GM12878 (cell line): ENCODE results near the gene DPP3. TPM values are rescaled to one million over a fixed set of nuclear protein-coding genes. Genes with fewer than 3 reads are reported as not detected.
A peak's percentile ranks its signal among the peaks of the same experiment; 100 is the strongest.

Experiments
- CBFB ChIP-seq: IDR thresholded peaks from 2 replicates; pipeline ENCODE4 v1.6.1; 2016; ENCODE audit warnings: antibody characterized with exemption, low read depth
- CBX3 ChIP-seq: fragments of 200-600 bp; sonication (generic); IDR thresholded peaks from 2 replicates; pipeline ENCODE4 v1.6.1; 2016; ENCODE audit warnings: low read depth, borderline replicate concordance
- CEBPB ChIP-seq, 2 experiments: fragments of 150-350 bp in 1 of 2; IDR thresholded peaks; 2 replicates each; pipeline ENCODE4 v1.6.1; 2012 to 2014; ENCODE audit warnings: low read depth in 2 of 2, low read length in 2 of 2, borderline replicate concordance in 1 of 2, inconsistent platforms in 1 of 2
- CHD4 ChIP-seq: fragments of 200-600 bp; sonication (generic); IDR thresholded peaks from 2 replicates; pipeline ENCODE4 v1.6.1; 2016; ENCODE audit warnings: mild to moderate bottlenecking
- ELK1 ChIP-seq: IDR thresholded peaks from 2 replicates; pipeline ENCODE4 v1.6.1; 2012; ENCODE audit warnings: low read depth, low read length, improper control_type of control experiment
- EP300 ChIP-seq, 2 experiments: fragments of 150-350 bp in 1 of 2; IDR thresholded peaks; 2 replicates each; pipeline ENCODE4 v1.6.1; 2011 to 2012; ENCODE audit warnings: low read depth in 2 of 2, low read length in 2 of 2, borderline replicate concordance in 1 of 2, improper control_type of control experiment in 1 of 2, inconsistent platforms in 1 of 2; ENCODE audit not compliant: control insufficient read depth in 1 of 2
- FOXM1 ChIP-seq: IDR thresholded peaks from 2 replicates; pipeline ENCODE4 v1.6.1; 2012; ENCODE audit warnings: low read depth, mild to moderate bottlenecking, inconsistent platforms, low read length, moderate library complexity
- IKZF2 ChIP-seq, 2 experiments: fragments of 450-650 bp; IDR thresholded peaks; 2 replicates each; pipeline ENCODE4 v1.6.1; 2017; ENCODE audit warnings: mild to moderate bottlenecking in 2 of 2, moderate library complexity in 2 of 2
- KAT2A ChIP-seq: conservative IDR thresholded peaks from 2 replicates; pipeline ENCODE4 v1.6.1; 2011; ENCODE audit warnings: low read depth, low read length; ENCODE audit not compliant: control insufficient read depth
- LARP7 ChIP-seq: fragments of 450-650 bp; IDR thresholded peaks from 2 replicates; pipeline ENCODE4 v1.6.1; 2017; ENCODE audit warnings: mild to moderate bottlenecking
- MYC ChIP-seq: IDR thresholded peaks from 2 replicates; pipeline ENCODE4 v1.6.1; 2011; ENCODE audit warnings: mild to moderate bottlenecking, low read length, moderate library complexity, inconsistent platforms; ENCODE audit not compliant: insufficient read depth, insufficient replicate concordance, insufficient read length, severe bottlenecking
- NFXL1 ChIP-seq: fragments of 450-650 bp; IDR thresholded peaks from 2 replicates; pipeline ENCODE4 v1.6.1; 2017; ENCODE audit warnings: antibody characterized with exemption, mild to moderate bottlenecking, borderline replicate concordance
- NR2C2 ChIP-seq: IDR thresholded peaks from 2 replicates; pipeline ENCODE4 v1.6.1; 2011; ENCODE audit warnings: borderline replicate concordance, low read depth; ENCODE audit not compliant: control insufficient read depth, insufficient read length
- NR2F1 ChIP-seq: fragments of 450-650 bp; conservative IDR thresholded peaks from 2 replicates; pipeline ENCODE4 v1.6.1; 2017; ENCODE audit warnings: mild to moderate bottlenecking
- PAX5 ChIP-seq: IDR thresholded peaks from 2 replicates; pipeline ENCODE4 v1.6.1; 2011; ENCODE audit warnings: low read depth, low read length, borderline replicate concordance
- RAD21 ChIP-seq: IDR thresholded peaks from 2 replicates; pipeline ENCODE4 v1.6.1; 2011; ENCODE audit warnings: mild to moderate bottlenecking, low read depth, low read length, moderate library complexity; ENCODE audit not compliant: insufficient read depth
- RB1 ChIP-seq: fragments of 450-650 bp; formaldehyde crosslinking; IDR thresholded peaks from 2 replicates; pipeline ENCODE4 v1.6.1; 2017; ENCODE audit warnings: mild to moderate bottlenecking, borderline replicate concordance
- STAT1 ChIP-seq: fragments of 450-650 bp; conservative IDR thresholded peaks from 2 replicates; pipeline ENCODE4 v1.6.1; 2014; ENCODE audit warnings: antibody characterized with exemption, mild to moderate bottlenecking
- TCF12 ChIP-seq: IDR thresholded peaks from 2 replicates; pipeline ENCODE4 v1.6.1; 2011; ENCODE audit warnings: low read depth, mild to moderate bottlenecking, low read length
- TCF7 ChIP-seq: IDR thresholded peaks from 2 replicates; pipeline ENCODE4 v1.6.1; 2014; ENCODE audit warnings: antibody characterized with exemption, borderline replicate concordance
- USF2 ChIP-seq: IDR thresholded peaks from 2 replicates; pipeline ENCODE4 v1.6.1; 2011; ENCODE audit warnings: low read depth, low read length, improper control_type of control experiment, borderline replicate concordance
- YBX1 ChIP-seq: fragments of 450-650 bp; IDR thresholded peaks from 2 replicates; pipeline ENCODE4 v1.6.1; 2016; ENCODE audit warnings: antibody characterized with exemption
- ZNF207 ChIP-seq: fragments of 450-650 bp; IDR thresholded peaks from 2 replicates; pipeline ENCODE4 v1.6.1; 2014; ENCODE audit warnings: antibody characterized with exemption, mild to moderate bottlenecking, borderline replicate concordance
- ZNF687 ChIP-seq: fragments of 450-650 bp; IDR thresholded peaks from 2 replicates; pipeline ENCODE4 v1.6.1; 2017; ENCODE audit warnings: mild to moderate bottlenecking, moderate library complexity
- ZSCAN29 ChIP-seq: fragments of 450-650 bp; IDR thresholded peaks from 2 replicates; pipeline ENCODE4 v1.6.1; 2017; ENCODE audit warnings: mild to moderate bottlenecking, moderate library complexity
- polyA plus RNA-seq, 11 experiments: library from polyadenylated mRNA; depleted of rRNA in 4 of 11; unstranded in 6 of 11; stranded (reverse) in 5 of 11; fragments of >200 nt; fragmentation: Nextera tagmentation in 4 of 11; fragmentation: Illumina TruSeq in 1 of 11; extraction: Ambion mirVana in 4 of 11; extraction: Trizol in 1 of 11; gene quantifications; 1 replicate in 1 of 11; 2 replicates in 10 of 11; pipeline versions ENCODE4 v1.2.1 to v1.2.3, GENCODE V29; 2011 to 2016; ENCODE audit warnings: inconsistent platforms in 2 of 11, missing spikeins in 2 of 11, low read depth in 1 of 11
- total RNA-seq, 4 experiments: library from RNA; depleted of rRNA in 3 of 4; stranded (reverse); fragments of >200 nt in 3 of 4; fragmentation: Illumina TruSeq in 1 of 4; extraction: Trizol in 1 of 4; gene quantifications; 2 replicates each; pipeline versions ENCODE4 v1.2.1 to v1.2.3, GENCODE V29; 2013 to 2021

The DPP3 gene
- total and polyA plus RNA-seq, 10 of the 15 experiments (the other 5 are each of a cell fraction or from before 2014, with no cell fraction given) = 6.0 to 117 (median 78.1) TPM

GRCh38 chr11:66480117-66480938 lies at the start of gene DPP3 (continued):
- TF ChIP-seq USF2 (no peak; the same call in 1 of the 2 replicates), ZNF687 (peak; percentile 74), MYC (peak; percentile 69), NR2F1 (peak; percentile 78), TCF12 (peak; percentile 80), CEBPB (IDR thresholded peaks at IDR 0.05; ENCODE audit: borderline replicate concordance in 1 of 2, low read depth in 2 of 2, low read length in 2 of 2) (no peak), RAD21 (no peak), CBX3 (no peak), TCF7 (no peak), YBX1 (no peak), IKZF2 (IDR thresholded peaks at IDR 0.05) (no peak), ZSCAN29 (no peak), RB1 (peak; percentile 70; the same call in 1 of the 2 replicates), CHD4 (no peak), NR2C2 (no peak), KAT2A (no peak), NFXL1 (no peak), PAX5 (no peak; the same call in 1 of the 2 replicates), STAT1 (0 out of 2 replicates have a peak, but pooled peaks have one; percentile 66), CBFB (peak; percentile 33; the same call in 1 of the 2 replicates), ELK1 (peak; percentile 74), EP300 (IDR thresholded peaks at IDR 0.05; ENCODE audit: borderline replicate concordance in 1 of 2, control insufficient read depth in 1 of 2, low read depth in 2 of 2, low read length in 2 of 2) (peak in 1 of 2 experiments; percentile 40; a peak in 1 of 4 replicates), ZNF207 (peak; percentile 50; the same call in 1 of the 2 replicates), FOXM1 (no peak), LARP7 (no peak; the same call in none of the 2 replicates)
